Lung microvascular endothelial cell (primary cell): Measurements from ENCODE around the gene TUNAR. TPM values are rescaled to one million over a fixed set of nuclear protein-coding genes. Genes with fewer than 3 reads are reported as not detected.
A peak's percentile ranks its signal among the peaks of the same experiment; 100 is the strongest.

ENCODE experiments used
- DNase-seq, 2 donors: peaks; one replicate each; pipeline versions ENCODE4 v3.0.0 to v3.0.0-alpha.2; 2010; ENCODE audit warnings: low read depth in 2 of 2
- total RNA-seq: library from RNA; depleted of rRNA; stranded (reverse); fragments of >200 nt; gene quantifications from 2 replicates; pipeline ENCODE4 v1.2.1, GENCODE V29; 2014

The TUNAR gene
- total RNA-seq, 1 donor from 2014 or later = not detected

DNA sequence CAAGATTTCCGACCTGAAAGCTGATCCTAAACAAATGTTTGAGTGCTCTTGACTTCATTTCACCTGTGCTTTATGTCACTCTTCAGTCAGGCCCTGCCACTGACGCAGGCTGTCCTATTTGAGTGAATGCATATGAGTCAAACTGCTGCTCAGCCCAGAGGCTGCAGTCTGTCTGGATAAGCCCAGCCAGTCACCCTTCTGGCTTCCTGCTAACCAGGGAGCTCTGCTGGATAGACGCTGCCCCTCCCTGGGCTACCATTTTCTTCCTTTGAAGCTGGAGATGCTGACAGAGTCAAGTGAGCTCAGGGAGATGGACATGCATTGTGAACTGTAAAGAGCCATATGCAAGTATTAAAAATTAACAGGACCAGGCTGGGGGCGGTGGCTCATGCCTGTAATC, 5.1 kb upstream of the TUNAR start:
- DNase-seq = no peak

DNA sequence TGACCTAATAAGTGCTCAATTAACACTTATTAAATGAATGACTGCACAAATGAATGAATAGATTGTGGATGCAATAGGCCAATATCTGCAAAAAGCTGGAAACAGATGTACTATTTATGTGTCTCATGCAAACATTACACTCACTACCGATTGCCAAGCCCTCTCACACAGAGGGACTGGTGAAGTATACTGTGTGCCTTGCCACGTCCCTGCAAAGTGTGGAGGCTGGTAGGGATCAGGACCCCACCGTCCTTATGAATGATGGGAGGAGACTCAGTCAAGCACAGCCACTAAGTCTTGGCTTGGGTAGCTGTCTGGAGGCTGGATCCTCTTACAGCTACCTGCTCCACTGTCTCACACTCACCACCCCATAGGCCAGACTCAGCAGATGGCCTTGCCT, 3.9 kb upstream of the TUNAR start:
- no peak for DNase-seq

DNA sequence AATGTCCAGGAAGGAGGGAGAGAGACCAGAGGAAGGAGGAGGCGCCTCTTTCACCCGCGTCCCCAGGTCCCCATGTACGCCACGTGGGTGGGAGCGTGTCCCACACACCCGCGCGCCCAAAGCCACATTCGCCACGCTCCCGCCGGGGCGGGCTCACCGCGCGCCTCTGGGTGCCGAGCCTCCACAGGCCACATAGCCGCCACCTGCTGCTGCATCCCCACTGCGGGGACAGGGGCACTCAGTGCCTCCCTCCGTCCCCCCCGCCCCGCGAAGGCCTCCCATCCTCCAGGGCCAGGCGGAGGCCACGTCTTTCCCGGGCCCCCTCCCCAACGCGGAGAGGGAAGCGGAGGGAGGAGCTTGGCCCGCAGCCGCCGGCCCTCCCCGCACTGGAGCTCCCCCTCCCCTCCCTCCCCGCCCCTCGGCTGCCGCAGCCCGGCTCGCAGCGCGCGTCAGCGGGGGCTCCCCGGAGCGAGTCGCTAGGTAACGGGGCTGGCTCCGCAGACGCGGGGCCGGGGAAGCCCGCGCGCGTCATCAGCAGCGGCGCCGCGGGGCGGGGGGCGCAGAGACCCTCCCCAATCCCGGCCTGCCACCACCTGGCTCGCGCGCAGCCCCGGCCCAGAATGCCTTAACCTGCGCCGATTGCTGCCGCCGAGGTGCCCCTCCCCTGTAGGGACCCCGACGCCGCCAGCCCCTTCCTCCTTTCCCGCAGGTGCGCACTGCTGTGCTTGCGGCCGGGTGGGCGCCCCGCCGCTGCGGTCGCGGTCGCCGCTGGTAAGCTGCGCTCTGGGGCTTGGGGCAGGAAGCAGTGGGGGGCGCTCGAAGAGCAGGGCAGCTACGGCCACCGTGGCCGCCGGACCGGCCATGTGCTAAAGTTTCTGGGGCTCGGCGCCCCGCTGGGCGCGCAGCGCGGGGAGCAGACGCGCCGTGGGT, 536 bp upstream of the TUNAR start:
- no peak for DNase-seq

DNA sequence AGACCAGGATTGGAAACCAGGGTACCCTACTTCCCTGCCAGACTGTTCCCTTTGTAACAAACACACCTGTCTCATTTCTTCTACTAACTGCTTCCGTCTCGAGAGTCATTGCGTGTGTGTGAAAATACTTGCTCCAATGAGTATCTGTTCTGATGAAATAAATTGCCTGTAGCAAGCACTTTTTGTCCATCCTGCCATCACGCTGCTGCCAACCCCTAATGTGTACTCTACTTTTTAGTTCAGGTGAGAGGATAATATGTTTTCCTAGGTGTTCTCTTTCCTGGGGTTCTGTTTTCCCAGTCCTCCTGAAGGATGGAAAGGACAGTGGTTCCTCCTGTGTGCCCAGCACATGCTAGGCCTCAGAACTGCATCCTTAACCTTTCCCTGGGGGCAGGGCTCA, 1.0 kb downstream of the TUNAR start:
- DNase-seq = no peak

DNA sequence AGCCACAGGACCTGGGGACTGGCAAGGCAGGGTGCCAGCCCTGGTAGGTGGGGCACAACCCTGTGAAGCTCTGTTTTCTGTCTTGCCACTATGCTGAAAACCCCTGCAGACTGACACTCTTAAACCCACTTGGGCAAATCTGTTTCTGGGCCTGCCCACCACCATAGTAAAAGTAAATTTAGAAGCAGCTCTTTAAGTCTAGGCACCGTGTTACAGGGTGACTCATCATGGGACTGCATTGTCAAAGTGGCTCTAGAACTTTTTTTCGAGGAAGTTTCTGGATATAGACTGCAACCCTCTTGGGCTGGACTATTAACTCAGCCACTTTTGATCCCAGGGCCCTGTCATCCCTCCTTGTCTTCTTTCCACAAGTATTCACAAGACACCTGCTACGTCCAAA, 7.7 kb downstream of the TUNAR start:
- no peak for DNase-seq

DNA sequence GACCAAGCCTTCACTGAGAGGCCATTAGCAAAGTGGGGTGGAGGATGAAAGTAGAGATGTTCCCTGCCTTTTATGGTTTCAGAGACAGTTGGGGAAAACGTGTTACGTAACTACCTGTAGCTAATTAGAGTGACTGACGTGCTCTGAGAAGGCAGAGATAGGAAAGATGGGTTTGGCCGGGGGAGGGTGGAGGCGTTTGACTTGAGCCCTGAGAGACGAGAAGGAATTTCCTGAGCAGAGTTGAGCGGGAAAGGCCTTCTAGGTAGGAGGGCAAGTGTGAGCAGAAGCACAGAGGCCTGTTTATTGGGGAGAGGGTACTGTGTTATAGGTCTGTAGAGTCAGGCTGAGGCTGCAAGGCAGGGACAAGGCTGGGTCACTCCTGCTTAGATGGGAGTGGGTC, 8.6 kb downstream of the TUNAR start:
- no peak for DNase-seq

DNA sequence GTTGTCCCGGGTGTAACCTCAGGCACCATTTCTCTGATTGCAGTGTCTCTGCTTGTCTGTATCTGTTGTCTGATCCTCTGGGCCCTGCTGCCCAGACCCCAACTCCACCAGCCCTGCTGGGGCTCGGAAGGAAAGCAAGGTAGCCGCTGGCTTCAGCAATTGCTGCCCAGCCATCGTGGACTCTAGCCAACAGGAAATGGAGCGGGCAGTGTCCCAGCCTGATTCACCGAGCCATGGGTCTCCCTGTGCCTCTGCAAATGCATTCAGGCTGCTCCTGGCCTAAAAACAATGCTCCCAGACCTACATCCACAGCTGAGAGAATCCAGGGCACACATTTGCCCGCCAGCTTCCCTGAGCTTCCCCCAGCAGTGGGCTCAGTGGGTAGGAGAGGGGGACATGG, 9.2 kb downstream of the TUNAR start:
- DNase-seq = peak in 1 of 2 donors; percentile 4

DNA sequence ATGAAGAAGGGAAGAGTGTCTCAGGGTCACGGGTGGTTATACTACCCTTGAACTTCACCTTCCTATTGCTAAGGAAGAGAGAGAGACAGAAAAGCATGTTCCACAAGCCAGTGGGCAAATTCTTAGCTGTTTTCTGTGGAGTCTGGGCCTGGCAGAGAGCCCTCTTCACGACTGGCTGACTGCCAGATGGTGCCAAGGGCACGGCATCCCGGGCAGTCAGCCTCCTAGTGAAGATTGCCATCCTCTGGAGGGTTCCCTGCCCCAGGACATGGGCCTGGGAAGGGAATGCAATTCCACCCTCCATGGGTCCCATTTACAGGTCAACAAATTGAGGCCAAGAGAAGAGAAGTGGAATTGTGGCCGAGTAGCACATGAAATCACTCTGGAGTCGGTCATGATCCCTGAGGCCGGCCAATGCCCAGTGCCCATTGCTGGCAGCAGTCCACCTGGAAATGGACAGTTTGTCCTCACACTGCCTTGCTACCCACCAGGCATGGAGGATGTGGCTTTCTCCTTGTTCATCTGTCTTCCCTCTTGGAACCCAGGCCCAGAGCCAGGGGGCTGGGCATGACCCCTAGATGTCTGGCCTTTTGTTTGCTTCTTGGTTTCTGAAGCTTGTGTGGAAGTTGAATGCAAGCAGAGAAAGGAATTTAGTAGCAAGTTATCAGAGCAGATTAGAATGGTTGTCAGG, 9.9 kb downstream of the TUNAR start:
- DNase-seq = no peak

DNA sequence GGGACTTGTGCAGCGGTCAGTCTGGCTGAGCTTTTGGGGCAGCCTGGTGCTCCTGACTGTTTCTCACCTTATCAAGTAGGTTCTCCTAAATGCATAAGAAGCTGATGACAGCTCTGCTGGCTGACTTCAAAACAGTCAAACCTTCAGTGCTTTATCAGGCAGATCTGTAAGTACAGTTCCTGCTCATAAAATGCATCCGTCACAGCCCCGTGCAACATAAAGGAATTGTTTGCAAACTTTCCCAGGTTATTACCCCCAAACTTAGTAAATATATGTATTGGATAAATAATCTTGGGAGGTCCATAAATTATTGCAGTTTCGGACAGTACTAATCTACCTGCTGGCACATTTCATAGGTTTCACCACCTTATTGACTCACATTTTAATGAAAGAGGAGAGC, 10.7 kb downstream of the TUNAR start:
- DNase-seq = no peak

DNA sequence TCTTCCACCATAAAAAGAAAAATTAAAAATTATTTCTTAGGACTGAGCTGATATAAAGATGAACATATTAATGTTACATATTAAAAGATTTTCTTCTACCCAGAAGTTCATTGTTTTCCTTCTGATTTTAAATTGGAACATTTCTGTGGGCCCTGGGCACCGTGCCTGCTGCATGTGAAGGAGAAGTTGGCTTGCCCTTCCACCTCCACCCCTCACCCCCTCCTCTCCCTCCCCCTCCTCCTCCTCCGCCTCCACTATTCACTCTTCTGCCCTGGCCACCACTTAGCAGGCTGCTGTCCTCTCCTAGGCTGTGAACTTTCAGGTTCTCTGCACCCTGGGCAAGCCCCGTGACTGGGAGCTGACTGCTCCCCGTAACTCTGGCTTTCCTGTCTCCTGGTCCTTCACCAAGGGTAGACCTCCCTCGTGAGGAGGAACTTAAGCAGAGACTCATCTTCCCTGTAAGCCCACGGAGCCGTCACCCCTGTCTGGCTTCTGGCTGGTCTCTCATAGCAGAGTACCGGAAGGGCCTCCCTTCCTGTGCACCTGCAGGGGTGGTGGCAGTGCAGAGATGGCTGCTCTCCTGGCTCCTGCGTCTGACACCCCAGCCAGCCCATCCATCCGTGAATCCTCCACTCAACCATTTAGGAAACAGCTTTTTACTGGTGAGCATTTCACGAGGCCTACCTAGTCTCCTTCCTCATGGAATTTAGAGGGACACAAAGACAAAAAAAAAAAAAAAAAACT, 12.8 kb downstream of the TUNAR start:
- DNase-seq = no peak

DNA sequence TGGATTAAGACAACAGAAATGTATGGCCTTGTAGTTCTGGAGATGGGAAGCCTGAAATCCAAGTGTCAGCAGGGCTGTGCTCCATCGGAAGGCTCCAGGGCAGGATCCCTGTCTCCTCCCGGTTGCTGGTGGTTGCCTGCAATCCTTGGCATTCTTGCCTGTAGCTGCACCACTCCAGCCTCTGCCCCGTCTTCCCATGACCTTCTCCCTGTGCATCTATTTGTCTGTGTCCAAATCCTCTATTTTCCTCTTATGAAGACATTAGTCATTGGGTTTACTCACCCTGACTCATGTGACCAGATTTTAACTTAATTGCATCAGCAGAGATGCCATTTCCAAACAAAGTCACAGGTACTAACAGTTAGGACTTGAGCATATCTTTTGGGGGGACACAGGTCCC, 15.1 kb downstream of the TUNAR start:
- peak in 1 of 2 donors; percentile 5 for DNase-seq

DNA sequence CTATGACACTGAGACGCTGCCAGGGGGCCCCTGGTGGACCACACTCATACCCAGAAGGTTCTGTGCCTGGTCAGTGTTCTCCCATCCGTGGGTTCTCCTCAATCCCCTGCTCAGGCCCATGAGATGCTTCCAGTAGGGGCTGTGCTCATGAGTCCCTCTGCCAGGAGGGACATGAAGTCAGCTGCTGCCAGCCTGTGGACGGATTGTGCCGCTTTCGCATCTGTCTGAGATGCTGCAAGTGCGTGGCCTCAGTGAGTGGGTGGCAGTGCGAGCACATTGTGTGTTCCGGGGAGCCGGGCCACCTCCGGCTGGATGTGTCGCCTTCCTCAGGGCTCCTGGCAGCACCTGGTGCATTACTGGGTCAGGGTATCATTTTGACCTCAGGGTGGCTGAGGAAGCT, 15.5 kb downstream of the TUNAR start:
- no peak for DNase-seq

DNA sequence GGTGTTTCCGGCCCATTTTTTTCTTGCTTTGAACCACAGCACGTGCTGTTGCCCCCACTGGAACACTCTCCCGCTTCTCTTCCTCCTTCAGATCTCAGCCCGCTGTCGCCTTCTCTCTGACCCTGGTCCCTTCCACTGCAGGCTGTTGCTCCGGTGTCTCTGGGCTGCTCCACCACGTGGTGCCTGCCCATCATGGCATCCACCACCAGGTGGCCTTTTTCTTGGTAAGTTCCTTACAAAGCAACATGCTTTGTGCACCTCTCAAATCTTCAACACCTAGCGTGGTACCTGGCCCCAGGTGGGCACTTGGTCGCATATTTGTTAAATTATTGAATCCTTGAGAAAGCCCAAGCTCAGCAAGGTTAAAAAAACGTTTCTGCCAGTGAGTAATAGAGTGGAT, 19.1 kb downstream of the TUNAR start:
- DNase-seq = no peak

DNA sequence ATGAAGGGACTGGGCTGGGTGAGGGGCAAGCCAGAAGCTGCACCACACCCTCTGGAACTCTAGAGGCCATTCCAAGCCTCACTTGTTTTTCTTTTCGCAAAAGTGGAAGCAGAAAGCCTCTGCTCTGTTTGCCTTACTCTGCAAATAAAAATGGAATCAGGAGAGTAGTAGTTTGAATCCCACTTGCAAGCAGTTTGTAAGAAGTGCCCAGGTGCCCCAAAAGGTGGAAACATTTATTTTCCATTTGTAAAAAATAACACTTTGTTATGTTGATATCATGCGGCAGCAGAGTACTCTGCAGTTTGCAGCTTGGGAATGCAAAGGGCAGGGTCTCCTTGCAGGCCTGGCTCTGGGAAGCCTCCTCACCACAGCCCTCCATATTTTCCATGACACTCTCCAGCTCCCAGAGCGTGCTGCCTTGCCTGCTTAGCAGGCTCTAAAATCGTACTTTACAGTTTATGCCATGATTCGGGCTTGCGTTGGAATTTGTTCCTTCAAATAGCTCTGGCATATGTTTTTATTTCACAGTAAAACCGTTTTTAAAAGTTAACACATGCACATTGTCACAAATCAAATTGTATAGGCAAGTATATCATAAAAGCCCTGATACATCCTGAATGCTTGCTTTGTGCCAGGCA, 20.0 kb downstream of the TUNAR start:
- no peak for DNase-seq

DNA sequence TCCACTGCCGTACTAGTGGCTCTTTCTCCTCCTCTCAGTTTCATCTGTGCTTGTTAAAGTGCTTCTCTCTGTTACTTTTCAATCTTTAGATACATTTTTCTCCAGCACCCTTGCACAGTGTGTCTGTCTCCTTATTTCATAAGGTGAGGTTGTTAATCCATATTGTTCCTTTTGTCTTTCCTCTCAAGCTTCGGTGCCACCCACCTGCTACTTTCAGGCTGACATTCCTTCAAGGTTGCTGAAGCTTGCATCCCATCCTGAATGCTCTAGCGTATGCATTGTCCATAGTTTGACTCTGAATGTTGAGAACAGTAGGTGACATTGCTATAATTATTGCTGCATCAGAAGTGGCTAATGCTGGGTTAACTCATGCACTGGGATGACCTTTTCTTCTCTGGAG, 20.6 kb downstream of the TUNAR start:
- DNase-seq = no peak

DNA sequence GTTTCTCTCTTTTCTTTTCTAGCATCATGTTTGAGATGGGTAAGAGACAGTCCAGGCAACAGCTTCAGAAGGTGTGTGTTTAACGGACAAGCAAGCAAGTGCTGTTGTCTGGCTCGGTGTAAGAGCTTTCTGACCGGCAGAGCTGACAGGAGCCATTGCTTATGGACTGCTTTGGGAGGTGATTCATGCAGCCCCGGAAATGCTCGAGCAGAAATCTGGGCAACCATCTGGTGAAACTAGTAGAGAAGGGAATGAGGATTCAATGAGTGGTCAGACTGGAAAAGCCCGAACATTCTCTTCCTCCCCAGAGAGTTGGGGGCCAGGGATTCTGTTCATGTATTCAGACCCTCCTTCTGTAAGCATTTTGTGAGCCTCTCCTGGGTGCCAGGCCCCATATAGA, 24.4 kb downstream of the TUNAR start:
- peak in 1 of 2 donors; percentile 16 for DNase-seq

DNA sequence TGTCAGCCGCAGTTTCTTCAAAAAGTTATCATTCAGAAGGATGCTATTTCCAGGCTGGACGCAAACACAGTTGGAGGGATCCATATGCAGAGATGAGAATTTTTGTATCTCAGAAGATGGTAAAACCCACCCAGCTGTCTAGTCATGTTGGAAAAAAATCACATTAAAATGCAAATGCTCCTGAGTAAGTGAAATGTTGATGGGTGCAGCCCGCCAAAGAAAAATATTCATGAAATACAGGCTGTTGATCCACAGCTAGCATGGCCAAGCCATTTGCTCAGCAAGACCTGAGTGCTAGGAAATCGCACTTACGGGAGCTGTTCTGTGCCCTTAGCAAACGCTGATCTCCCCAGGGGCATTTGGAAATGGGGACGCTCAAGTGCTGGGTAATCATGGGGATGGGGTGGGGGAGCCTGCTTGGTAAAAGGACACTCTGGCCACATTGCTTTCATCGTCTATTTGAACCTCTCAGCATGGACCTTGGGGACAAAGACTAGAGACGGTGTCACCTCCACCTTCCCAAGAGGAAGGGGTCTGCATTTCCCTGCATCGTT, 25.7 kb downstream of the TUNAR start:
- no peak for DNase-seq

DNA sequence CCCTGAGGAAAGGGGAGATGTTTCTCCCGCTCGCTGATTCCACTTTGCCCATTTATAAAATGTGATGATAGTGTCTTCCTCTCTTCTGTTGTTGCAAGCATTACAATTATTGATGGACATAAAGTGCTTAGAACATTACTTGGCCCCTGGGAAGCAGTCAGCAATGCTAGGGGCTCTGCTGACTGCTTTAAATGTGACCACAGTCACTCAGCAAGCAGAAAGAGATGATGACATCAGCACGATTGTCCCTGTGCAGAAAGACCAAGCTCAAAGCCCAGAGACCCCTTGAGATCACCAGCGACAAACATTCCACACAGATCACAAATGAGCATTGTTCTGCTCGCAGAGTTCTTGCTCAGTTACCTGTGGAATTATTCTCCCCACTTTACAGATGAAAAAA, 26.5 kb downstream of the TUNAR start:
- no peak for DNase-seq

DNA sequence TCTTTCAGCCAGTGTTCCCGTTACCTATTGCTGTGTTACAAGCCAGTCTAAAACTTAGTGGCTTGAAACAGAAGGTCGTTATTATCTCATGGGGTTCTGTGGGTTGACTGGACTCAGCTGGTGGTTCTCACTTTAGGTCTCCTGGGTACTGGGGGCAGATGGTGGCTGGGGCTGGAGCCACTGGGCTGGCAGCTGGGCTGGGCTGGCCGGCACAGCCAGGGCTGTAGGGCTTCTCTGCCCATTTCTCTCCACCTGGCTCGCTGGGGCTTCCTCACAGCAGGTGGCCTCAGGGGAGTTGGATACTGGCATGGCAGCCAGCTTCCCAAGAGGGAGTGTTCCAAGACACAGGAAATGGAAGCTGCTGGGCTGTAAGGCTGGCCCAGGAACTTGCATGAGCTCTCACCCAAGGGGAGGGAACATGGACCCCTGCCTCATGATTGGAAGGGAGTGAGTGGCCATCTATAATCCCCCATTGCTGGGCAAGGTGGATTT, 27.0 kb downstream of the TUNAR start:
- no peak for DNase-seq

DNA sequence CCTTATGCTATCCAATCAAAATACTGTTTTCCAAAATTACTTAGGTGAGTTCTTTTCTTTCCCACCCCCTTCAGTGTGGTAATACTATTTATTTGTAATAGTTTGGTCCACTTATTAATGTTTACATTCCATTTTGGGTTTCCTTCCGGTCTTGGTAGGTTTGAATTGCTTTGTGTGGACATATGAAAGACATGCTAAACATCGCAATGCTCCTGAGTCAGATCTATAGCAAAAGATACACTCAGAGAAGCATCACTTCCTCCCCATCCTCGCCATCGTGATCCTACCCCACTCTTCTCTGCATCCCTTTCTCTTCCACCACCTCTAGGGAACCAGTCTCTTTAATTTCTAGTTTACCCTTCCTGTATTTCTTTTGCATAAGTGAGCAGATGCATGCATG, 30.0 kb downstream of the TUNAR start:
- DNase-seq = no peak

DNA sequence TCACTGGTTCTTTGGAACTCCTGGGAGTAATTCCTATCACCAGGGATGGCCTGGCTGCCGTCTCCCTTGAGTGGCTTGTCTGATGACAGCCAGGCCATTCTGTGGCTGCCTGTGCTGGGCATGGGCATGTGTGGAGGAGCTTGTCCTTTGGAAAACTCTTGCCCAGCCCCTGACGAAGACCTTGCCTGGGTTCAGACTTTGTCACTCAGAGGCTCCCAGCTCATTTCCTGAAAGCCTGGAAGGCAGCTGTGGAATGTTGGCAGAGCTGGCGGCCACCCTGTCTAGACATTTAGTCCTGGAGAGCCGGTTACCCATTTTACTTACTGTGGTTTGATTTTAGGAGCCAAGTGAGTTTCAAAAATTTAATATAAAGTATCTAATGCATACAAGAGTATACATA, 34.0 kb downstream of the TUNAR start:
- no peak for DNase-seq
